T-helper 17 cell (primary cell): ENCODE measurements around the gene PHOX2A. TPM values are rescaled to one million over a fixed set of nuclear protein-coding genes. Genes with fewer than 3 reads are reported as not detected.
"Not testable (repeated sequence)": the region's sequence is repeated elsewhere in the genome, so short reads cannot be mapped to it uniquely, and the experiment has no call there.

Experiments used
- ATAC-seq: fragments of 150-1000 bp; cut with Tn5 transposase; 2 replicates; pipeline ENCODE4 v1.10.0; 2021; ENCODE audit warnings: mild to moderate bottlenecking, moderate library complexity
- DNase-seq, 3 donors: peaks; one replicate each; pipeline versions ENCODE4 v3.0.0 to v3.0.0-alpha.2; 2020 to 2021
- H3K9me3 ChIP-seq: one replicate; pipeline ENCODE4 v1.7.0; 2013; ENCODE audit warnings: low read length, mild to moderate bottlenecking; ENCODE audit not compliant: control insufficient read depth, poor library complexity, severe bottlenecking
- H3K27ac Mint-ChIP-seq: one replicate; pipeline ENCODE4 v1.8.0; 2022; ENCODE audit warnings: mild to moderate bottlenecking, moderate library complexity, mixed read lengths
- H3K27me3 Mint-ChIP-seq: one replicate; pipeline ENCODE4 v1.8.0; 2022; ENCODE audit warnings: mixed read lengths
- H3K36me3 Mint-ChIP-seq: one replicate; pipeline ENCODE4 v1.8.0; 2022; ENCODE audit warnings: low read depth, mixed read lengths
- H3K4me1 Mint-ChIP-seq: one replicate; pipeline ENCODE4 v1.8.0; 2022; ENCODE audit warnings: mild to moderate bottlenecking, mixed read lengths
- H3K4me3 Mint-ChIP-seq: one replicate; pipeline ENCODE4 v1.8.0; 2022; ENCODE audit warnings: mild to moderate bottlenecking, moderate library complexity, mixed read lengths
- total RNA-seq, 4 donors: library from RNA in 2 of 4; stranded (reverse) in 2 of 4; gene quantifications; one replicate each; pipeline ENCODE4 v1.2.3 and lab custom pipeline; 2022 to 2026

The PHOX2A gene
- total RNA-seq, 2 donors from 2014 or later, result not detected

- Mint-ChIP-seq H3K36me3 (peaks cover 5% of the 10 kb centered on the region), H3K4me1 (peaks cover 16% of the 10 kb centered on the region), H3K27ac (no peak overlapping the region), H3K27me3 (peaks cover 27% of the 10 kb centered on the region), H3K4me3 (peak overlapping the region; percentile 12)
- no peaks in the 10 kb centered on the region for H3K9me3 ChIP-seq
- no peak for DNase-seq
- ATAC-seq, result no peak
These were observed 25.7 kb downstream of the PHOX2A start for GRCh38 chr11:72218251-72218745.

- H3K9me3 ChIP-seq, result no peaks in the 10 kb centered on the region
- H3K27me3 Mint-ChIP-seq, result peaks cover 27% of the 10 kb centered on the region
- no peak overlapping the region for H3K4me3 Mint-ChIP-seq
- H3K27ac Mint-ChIP-seq, result no peak overlapping the region
- ATAC-seq (no peak), DNase-seq (no peak)
- H3K36me3 Mint-ChIP-seq, result peaks cover 5% of the 10 kb centered on the region
- peaks cover 14% of the 10 kb centered on the region for H3K4me1 Mint-ChIP-seq
These were observed 26.1 kb downstream of the PHOX2A start for GRCh38 chr11:72217841-72218240.

DNA sequence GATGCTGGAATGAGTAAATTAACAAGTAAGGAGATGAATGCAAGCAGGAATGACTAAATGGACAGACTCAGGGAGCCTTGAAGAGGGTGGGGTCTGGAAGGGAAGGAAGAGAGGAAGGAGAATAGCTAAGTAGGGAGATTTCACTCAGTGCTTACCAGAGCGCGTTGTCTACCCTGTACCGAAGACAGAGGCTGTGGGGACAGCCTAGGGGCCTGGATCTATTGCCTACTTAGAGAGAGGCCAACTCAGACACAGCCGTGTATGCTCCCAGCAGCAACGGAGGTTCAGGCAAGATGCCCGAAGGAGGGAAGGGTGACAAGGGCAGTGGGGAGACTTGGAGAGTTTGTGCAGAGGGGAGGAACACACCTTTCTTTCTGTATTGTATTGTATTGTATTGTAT, 27.3 kb downstream of the PHOX2A start, which contains the start of gene FOLR2:
TSS of gene FOLR2 (plus strand) at position 157 of the 400 bp plus-strand sequence. CDS start 1,791 bp downstream, outside the sequence.
- Mint-ChIP-seq H3K4me1 (peaks cover 6% of the 10 kb centered on the region), H3K27me3 (peaks cover 27% of the 10 kb centered on the region), H3K36me3 (peaks cover 5% of the 10 kb centered on the region), H3K4me3 (no peak within 1 kb of the TSS), H3K27ac (no peak within 1 kb of the TSS)
- DNase-seq, result no peak
- ATAC-seq, result no peak
- H3K9me3 ChIP-seq, result no peaks in the 10 kb centered on the region

GRCh38 chr11:72209101-72209500, 34.9 kb downstream of the PHOX2A start:
- Mint-ChIP-seq H3K27ac (no peak overlapping the region), H3K27me3 (no peaks in the 10 kb centered on the region), H3K4me3 (no peak overlapping the region), H3K4me1 (no peaks in the 10 kb centered on the region), H3K36me3 (no peaks in the 10 kb centered on the region)
- no peaks in the 10 kb centered on the region for H3K9me3 ChIP-seq
- DNase-seq (no peak), ATAC-seq (no peak)

DNA sequence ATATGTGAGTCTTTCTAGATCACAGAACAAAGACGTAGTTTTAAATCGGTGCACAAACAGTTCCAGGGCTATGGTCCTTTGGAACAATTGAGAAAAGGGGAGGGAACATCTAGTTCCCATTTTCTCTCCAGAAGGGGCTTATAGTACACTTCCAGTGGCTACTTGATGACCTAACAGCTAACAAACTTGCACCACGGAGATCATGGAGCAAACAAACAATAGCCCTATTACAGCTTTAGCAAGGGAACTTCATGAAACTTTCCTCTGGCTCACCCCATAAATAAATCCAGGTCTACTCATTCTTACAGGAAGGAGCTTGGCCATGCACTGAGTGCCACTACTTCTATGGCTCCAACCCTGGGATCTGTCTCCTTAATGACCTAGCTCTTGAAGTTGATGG, 35.7 kb downstream of the PHOX2A start:
- Mint-ChIP-seq H3K4me3 (no peak overlapping the region), H3K4me1 (no peaks in the 10 kb centered on the region), H3K36me3 (no peaks in the 10 kb centered on the region), H3K27ac (no peak overlapping the region), H3K27me3 (no peaks in the 10 kb centered on the region)
- ATAC-seq (no peak), DNase-seq (no peak)
- no peaks in the 10 kb centered on the region for H3K9me3 ChIP-seq

DNA sequence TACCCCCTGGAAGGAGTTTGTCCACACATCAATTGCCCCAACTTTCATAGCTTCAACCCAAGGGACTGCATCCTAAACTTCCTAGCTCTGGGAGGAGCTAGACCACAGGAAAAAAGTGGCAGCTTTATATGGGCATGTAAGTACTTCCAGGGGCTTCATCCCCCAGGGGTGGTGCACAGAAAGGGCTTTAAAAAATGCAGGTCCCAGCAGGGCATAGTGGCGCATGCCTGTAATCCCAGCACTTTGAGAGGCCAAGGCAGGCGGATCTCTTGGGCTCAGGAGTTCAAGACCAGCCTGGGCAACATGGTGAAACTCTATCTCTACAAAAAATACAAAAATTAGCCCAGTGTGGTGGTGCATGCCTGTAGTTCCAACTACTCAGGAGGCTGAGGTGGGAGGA, 37.2 kb downstream of the PHOX2A start:
- not testable (repeated sequence) for H3K27me3 Mint-ChIP-seq, H3K4me1 Mint-ChIP-seq, ATAC-seq, H3K4me3 Mint-ChIP-seq, H3K9me3 ChIP-seq, H3K36me3 Mint-ChIP-seq, H3K27ac Mint-ChIP-seq, DNase-seq

GRCh38 chr11:72204886-72205285, 39.1 kb downstream of the PHOX2A start:
- no peak overlapping the region for H3K4me3 Mint-ChIP-seq
- no peaks in the 10 kb centered on the region for H3K9me3 ChIP-seq
- peaks cover 2% of the 10 kb centered on the region for H3K36me3 Mint-ChIP-seq
- H3K27me3 Mint-ChIP-seq, result no peaks in the 10 kb centered on the region
- no peak for ATAC-seq
- no peak for DNase-seq
- H3K27ac Mint-ChIP-seq, result no peak overlapping the region
- peaks cover 4% of the 10 kb centered on the region for H3K4me1 Mint-ChIP-seq

- H3K4me1 Mint-ChIP-seq, result peaks cover 4% of the 10 kb centered on the region
- H3K27me3 Mint-ChIP-seq, result no peaks in the 10 kb centered on the region
- H3K9me3 ChIP-seq, result no peaks in the 10 kb centered on the region
- no peak for DNase-seq
- H3K27ac Mint-ChIP-seq, result no peak overlapping the region
- no peak for ATAC-seq
- no peak overlapping the region for H3K4me3 Mint-ChIP-seq
- peaks cover 2% of the 10 kb centered on the region for H3K36me3 Mint-ChIP-seq
These were observed 40.8 kb downstream of the PHOX2A start for GRCh38 chr11:72203163-72203562.

GRCh38 chr11:72202571-72202970, 41.4 kb downstream of the PHOX2A start:
- H3K36me3 Mint-ChIP-seq, result peaks cover 2% of the 10 kb centered on the region
- no peak for ATAC-seq
- H3K27ac Mint-ChIP-seq, result no peak overlapping the region
- H3K9me3 ChIP-seq, result no peaks in the 10 kb centered on the region
- H3K4me1 Mint-ChIP-seq, result peaks cover 4% of the 10 kb centered on the region
- no peak overlapping the region for H3K4me3 Mint-ChIP-seq
- no peaks in the 10 kb centered on the region for H3K27me3 Mint-ChIP-seq
- DNase-seq, result no peak

DNA sequence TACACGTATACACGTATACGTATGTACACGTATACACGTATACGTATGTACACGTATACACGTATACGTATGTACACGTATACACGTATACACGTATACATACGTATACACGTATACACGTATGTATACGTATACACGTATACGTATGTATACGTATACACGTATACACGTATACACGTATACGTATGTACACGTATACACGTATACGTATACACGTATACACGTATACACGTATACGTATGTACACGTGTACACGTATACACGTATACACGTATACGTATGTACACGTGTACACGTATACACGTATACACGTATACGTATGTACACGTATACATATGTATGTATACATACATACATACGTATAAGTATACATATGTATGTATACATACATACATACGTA, 42.5 kb downstream of the PHOX2A start:
- not testable (repeated sequence) for ATAC-seq, H3K4me3 Mint-ChIP-seq, H3K27me3 Mint-ChIP-seq, H3K9me3 ChIP-seq, DNase-seq, H3K4me1 Mint-ChIP-seq, H3K36me3 Mint-ChIP-seq, H3K27ac Mint-ChIP-seq

DNA sequence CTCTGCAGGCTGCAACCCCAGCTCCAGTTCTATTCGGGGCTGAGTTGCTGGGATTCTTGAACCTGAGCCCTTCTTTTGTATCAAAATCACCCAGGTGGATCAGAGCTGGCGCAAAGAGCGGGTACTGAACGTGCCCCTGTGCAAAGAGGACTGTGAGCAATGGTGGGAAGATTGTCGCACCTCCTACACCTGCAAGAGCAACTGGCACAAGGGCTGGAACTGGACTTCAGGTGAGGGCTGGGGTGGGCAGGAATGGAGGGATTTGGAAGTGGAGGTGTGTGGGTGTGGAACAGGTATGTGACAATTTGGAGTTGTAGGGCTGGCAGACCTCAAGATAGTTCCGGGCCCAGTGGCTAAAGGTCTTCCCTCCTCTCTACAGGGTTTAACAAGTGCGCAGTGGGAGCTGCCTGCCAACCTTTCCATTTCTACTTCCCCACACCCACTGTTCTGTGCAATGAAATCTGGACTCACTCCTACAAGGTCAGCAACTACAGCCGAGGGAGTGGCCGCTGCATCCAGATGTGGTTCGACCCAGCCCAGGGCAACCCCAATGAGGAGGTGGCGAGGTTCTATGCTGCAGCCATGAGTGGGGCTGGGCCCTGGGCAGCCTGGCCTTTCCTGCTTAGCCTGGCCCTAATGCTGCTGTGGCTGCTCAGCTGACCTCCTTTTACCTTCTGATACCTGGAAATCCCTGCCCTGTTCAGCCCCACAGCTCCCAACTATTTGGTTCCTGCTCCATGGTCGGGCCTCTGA, 48.3 kb downstream of the PHOX2A start:
- H3K27me3 Mint-ChIP-seq, result peaks cover under 1% of the 10 kb centered on the region
- H3K36me3 Mint-ChIP-seq, result no peaks in the 10 kb centered on the region
- no peak for DNase-seq
- ATAC-seq, result no peak
- H3K27ac Mint-ChIP-seq, result no peak overlapping the region
- no peak overlapping the region for H3K4me3 Mint-ChIP-seq
- H3K4me1 Mint-ChIP-seq, result peaks cover under 1% of the 10 kb centered on the region
- H3K9me3 ChIP-seq, result no peaks in the 10 kb centered on the region

DNA sequence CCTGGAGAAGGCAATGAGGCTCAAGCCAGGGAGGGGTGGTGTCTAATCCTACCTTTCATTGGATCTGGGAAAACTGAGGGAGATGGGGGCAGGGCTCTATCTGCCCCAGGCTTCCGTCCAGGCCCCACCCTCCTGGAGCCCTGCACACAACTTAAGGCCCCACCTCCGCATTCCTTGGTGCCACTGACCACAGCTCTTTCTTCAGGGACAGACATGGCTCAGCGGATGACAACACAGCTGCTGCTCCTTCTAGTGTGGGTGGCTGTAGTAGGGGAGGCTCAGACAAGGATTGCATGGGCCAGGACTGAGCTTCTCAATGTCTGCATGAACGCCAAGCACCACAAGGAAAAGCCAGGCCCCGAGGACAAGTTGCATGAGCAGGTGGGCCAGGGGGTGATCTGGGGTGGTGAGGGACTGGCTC, 52.0 kb downstream of the PHOX2A start, which contains the start of gene FOLR1:
TSS of gene FOLR1 (plus strand) at position 180 of the 421 bp plus-strand sequence. CDS start at position 214, 34 bp downstream.
- H3K27ac Mint-ChIP-seq, result no peak within 1 kb of the TSS
- no peaks in the 10 kb centered on the region for H3K36me3 Mint-ChIP-seq
- ATAC-seq (no peak), DNase-seq (no peak)
- no peak within 1 kb of the TSS for H3K4me3 Mint-ChIP-seq
- H3K4me1 Mint-ChIP-seq, result peaks cover 6% of the 10 kb centered on the region
- H3K9me3 ChIP-seq, result no peaks in the 10 kb centered on the region
- H3K27me3 Mint-ChIP-seq, result peaks cover 8% of the 10 kb centered on the region

GRCh38 chr11:72190631-72191071, 53.3 kb downstream of the PHOX2A start:
- Mint-ChIP-seq H3K27ac (no peak overlapping the region), H3K4me3 (no peak overlapping the region), H3K4me1 (peaks cover 6% of the 10 kb centered on the region), H3K27me3 (peaks cover 8% of the 10 kb centered on the region), H3K36me3 (no peaks in the 10 kb centered on the region)
- DNase-seq, result no peak
- no peaks in the 10 kb centered on the region for H3K9me3 ChIP-seq
- no peak for ATAC-seq
